MM.1S (cell line): ENCODE data around the gene POLR2A.

Source experiments
- DNase-seq: peaks from one replicate; pipeline ENCODE4 v3.0.0-alpha.2; 2015
- H2AFZ ChIP-seq: fragments of 300-600 bp; sonication (generic); 2 replicates; pipeline ENCODE4 v1.6.0; 2016; ENCODE audit warnings: antibody characterized with exemption, low read length
- H3F3A ChIP-seq: fragments of 300-600 bp; sonication (generic); 2 replicates; pipeline ENCODE4 v1.6.1; 2016; ENCODE audit warnings: mild to moderate bottlenecking, antibody characterized with exemption, low read length, moderate library complexity, mixed read lengths; ENCODE audit not compliant: insufficient read depth
- H3K27ac ChIP-seq: fragments of 300-600 bp; sonication (generic); 2 replicates; pipeline ENCODE4 v1.5.1; 2016; ENCODE audit warnings: mild to moderate bottlenecking, low read length
- H3K27me3 ChIP-seq: fragments of 300-600 bp; sonication (generic); replicated peaks from 2 replicates; pipeline ENCODE4 v1.6.0; 2016; ENCODE audit warnings: low read length; ENCODE audit not compliant: insufficient read depth
- H3K36me3 ChIP-seq: fragments of 300-600 bp; sonication (generic); replicated peaks from 2 replicates; pipeline ENCODE4 v1.6.1; 2016; ENCODE audit warnings: mild to moderate bottlenecking, low read length, mixed read lengths; ENCODE audit not compliant: insufficient read depth
- H3K4me1 ChIP-seq: fragments of 300-600 bp; sonication (generic); 2 replicates; pipeline ENCODE4 v1.6.1; 2016; ENCODE audit warnings: low read length, mixed read lengths
- H3K4me2 ChIP-seq: fragments of 300-600 bp; sonication (generic); 2 replicates; pipeline ENCODE4 v1.6.0; 2016; ENCODE audit warnings: low read depth, low read length
- H3K4me3 ChIP-seq: fragments of 300-600 bp; sonication (generic); 2 replicates; pipeline ENCODE4 v1.5.1; 2016; ENCODE audit warnings: low read length, mixed read lengths
- H3K79me2 ChIP-seq: fragments of 300-600 bp; sonication (generic); 2 replicates; pipeline ENCODE4 v1.6.1; 2016; ENCODE audit warnings: mixed run types, low read length, mixed read lengths
- H3K9ac ChIP-seq: fragments of 300-600 bp; sonication (generic); 2 replicates; pipeline ENCODE4 v1.6.1; 2016; ENCODE audit warnings: low read length, mixed read lengths
- H3K9me2 ChIP-seq: fragments of 300-600 bp; sonication (generic); replicated peaks from 2 replicates; pipeline ENCODE4 v1.6.1; 2016; ENCODE audit warnings: mild to moderate bottlenecking, low read length, mixed read lengths; ENCODE audit not compliant: insufficient read depth
- H3K9me3 ChIP-seq: fragments of 300-600 bp; sonication (generic); replicated peaks from 2 replicates; pipeline ENCODE4 v1.6.1; 2016; ENCODE audit warnings: mild to moderate bottlenecking, low read length, mixed read lengths; ENCODE audit not compliant: insufficient read depth
- H4K20me1 ChIP-seq: fragments of 300-600 bp; sonication (generic); 2 replicates; pipeline ENCODE4 v1.6.1; 2016; ENCODE audit warnings: mild to moderate bottlenecking, low read length, moderate library complexity, mixed read lengths; ENCODE audit not compliant: insufficient read depth
- EZH2 ChIP-seq: fragments of 300-600 bp; sonication (generic); optimal IDR thresholded peaks from 2 replicates; pipeline ENCODE3; 2017; ENCODE audit warnings: low read depth, mild to moderate bottlenecking, antibody characterized with exemption, low read length, mixed read lengths
- EZH2phosphoT487 ChIP-seq: fragments of 300-600 bp; sonication (generic); IDR thresholded peaks from 2 replicates; pipeline ENCODE4 v1.6.1; 2018; ENCODE audit warnings: antibody characterized with exemption, low read length
- TF ChIP-seq, protein P1 (sequence below): fragments of 300-600 bp; sonication (generic); IDR thresholded peaks from 2 replicates; pipeline ENCODE4 v1.5.1; 2016; ENCODE audit warnings: antibody characterized with exemption, low read length, mixed read lengths

POLR2A gene

DNA sequence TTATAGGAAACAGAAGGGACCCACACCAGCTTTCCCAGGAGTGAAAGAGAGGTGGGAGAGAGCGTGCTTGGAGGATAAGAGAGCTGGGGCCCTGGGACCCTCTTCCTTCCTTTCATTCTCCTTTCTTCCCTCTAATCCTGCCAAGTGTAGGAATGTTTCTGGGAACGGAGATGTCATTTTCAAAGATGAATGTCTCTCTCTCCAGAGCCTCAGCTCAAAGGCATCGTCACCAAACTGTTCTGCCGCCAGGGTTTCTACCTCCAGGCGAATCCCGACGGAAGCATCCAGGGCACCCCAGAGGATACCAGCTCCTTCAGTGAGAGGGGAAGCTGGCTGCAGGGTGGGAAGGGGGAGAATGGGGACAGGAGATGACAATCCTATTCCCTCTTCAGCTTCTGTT is 42.9 kb upstream of the POLR2A start:
- Histone ChIP-seq H3K9ac (no peak overlapping the region), H4K20me1 (no peaks in the 10 kb centered on the region), H3K36me3 (no peaks in the 10 kb centered on the region), H3K79me2 (no peaks in the 10 kb centered on the region), H3K4me3 (no peak overlapping the region), H3K4me2 (no peak overlapping the region), H3K9me3 (no peaks in the 10 kb centered on the region), H3K27me3 (peaks cover 79% of the 10 kb centered on the region), H2AFZ (no peak overlapping the region), H3F3A (0 out of 2 replicates have a peak, but pooled peaks cover 4% of the 10 kb centered on the region), H3K9me2 (no peaks in the 10 kb centered on the region), H3K4me1 (peaks cover 8% of the 10 kb centered on the region), H3K27ac (no peak overlapping the region)
- no peak for DNase-seq
- TF ChIP-seq, protein P1, sequence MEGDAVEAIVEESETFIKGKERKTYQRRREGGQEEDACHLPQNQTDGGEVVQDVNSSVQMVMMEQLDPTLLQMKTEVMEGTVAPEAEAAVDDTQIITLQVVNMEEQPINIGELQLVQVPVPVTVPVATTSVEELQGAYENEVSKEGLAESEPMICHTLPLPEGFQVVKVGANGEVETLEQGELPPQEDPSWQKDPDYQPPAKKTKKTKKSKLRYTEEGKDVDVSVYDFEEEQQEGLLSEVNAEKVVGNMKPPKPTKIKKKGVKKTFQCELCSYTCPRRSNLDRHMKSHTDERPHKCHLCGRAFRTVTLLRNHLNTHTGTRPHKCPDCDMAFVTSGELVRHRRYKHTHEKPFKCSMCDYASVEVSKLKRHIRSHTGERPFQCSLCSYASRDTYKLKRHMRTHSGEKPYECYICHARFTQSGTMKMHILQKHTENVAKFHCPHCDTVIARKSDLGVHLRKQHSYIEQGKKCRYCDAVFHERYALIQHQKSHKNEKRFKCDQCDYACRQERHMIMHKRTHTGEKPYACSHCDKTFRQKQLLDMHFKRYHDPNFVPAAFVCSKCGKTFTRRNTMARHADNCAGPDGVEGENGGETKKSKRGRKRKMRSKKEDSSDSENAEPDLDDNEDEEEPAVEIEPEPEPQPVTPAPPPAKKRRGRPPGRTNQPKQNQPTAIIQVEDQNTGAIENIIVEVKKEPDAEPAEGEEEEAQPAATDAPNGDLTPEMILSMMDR: no peak
- TF ChIP-seq EZH2: no peak
- TF ChIP-seq EZH2phosphoT487: no peak

DNA sequence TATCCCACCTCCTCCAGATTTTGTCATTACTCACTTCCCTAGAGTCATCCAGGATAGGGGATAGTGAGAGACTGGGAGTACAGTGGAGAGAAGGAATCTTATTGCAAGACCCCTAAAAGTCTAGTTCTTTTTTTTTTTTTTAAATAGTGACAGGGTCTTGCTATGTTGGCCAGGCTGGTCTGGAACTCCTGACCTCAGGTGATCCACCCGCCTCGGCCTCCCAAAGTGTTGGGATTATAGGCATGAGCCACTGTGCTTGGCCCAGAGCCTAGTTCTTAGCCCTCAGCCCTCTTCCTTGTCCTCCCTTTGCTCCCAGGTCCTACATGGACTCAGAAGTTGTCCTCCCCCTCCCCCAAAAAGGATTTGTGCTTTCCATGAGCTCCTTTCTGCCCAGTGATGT is 42.0 kb upstream of the POLR2A start:
- Histone ChIP-seq H3K9me2 (no peaks in the 10 kb centered on the region), H3K4me3 (no peak overlapping the region), H3K79me2 (no peaks in the 10 kb centered on the region), H4K20me1 (no peaks in the 10 kb centered on the region), H3K4me1 (peaks cover 2% of the 10 kb centered on the region; the same call in 1 of the 2 replicates), H3K36me3 (no peaks in the 10 kb centered on the region), H2AFZ (no peak overlapping the region), H3F3A (no peaks in the 10 kb centered on the region), H3K27me3 (peaks cover 88% of the 10 kb centered on the region), H3K9me3 (no peaks in the 10 kb centered on the region), H3K9ac (no peak overlapping the region), H3K4me2 (no peak overlapping the region), H3K27ac (no peak overlapping the region)
- TF ChIP-seq EZH2phosphoT487 (no peak), EZH2 (no peak)
- TF ChIP-seq, protein P1: no peak
- no peak for DNase-seq

DNA sequence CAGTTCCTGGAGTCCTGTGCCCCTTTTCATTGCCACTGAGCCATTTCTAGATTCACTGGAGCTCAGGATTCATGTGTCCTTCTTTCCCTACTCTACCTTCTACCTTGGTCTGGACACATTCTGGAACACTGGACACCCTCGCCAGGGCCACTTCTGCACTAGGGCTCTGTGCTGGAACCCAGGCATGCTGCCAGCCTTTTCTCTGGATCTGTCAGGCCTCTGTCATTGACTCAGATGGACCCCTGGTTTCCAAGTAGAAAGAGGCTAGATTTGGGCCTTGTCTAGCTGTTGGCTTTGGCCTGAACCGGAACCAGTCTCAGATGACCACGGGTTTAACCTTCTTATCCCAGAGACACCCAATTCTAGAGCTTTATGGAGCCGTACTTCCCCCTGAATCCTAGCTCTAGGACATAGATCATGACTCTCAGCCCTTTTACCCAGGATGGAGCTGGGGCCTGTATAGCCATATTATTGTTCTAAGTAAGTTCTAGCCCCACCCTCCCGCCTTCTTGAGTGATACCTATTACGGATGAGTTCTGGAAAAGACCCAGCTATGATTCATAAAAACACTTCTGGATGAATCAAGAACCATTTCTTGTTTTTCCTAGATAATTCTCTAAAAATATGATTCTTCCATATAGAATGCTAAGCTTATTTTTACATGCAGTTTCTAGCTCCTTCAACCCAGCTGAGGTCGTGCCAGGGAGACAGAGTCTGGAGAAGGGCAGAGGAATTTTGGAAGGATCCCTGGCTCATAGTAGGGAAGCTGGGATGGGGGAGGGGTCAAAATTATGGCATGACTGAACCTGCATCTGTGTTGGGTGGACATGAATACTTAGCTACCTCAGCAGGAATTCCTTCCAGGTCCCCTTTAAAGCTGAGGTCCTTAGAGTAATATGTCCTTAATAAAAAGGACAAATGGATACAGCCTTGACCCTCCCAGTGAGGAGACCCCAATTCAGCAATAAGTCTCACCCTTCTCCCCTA is 40.4 kb upstream of the POLR2A start:
- H3K27me3 ChIP-seq: peaks cover 94% of the 10 kb centered on the region

More for the DNA sequence above, 40.4 kb upstream of the POLR2A start:
- Histone ChIP-seq H3K4me3 (no peak overlapping the region), H3K4me2 (no peak overlapping the region), H2AFZ (no peak overlapping the region), H3K79me2 (no peaks in the 10 kb centered on the region), H3K27ac (no peak overlapping the region), H3K4me1 (no peaks in the 10 kb centered on the region), H3K9ac (no peak overlapping the region), H3K9me3 (no peaks in the 10 kb centered on the region), H3K9me2 (no peaks in the 10 kb centered on the region), H4K20me1 (no peaks in the 10 kb centered on the region), H3K36me3 (no peaks in the 10 kb centered on the region), H3F3A (no peaks in the 10 kb centered on the region)
- no peak for DNase-seq
- TF ChIP-seq EZH2phosphoT487 (no peak), EZH2 (no peak)
- TF ChIP-seq, protein P1: no peak
